Fibroblast of peridontal ligament (primary cell): ENCODE data around the gene CSNK1A1L.

ENCODE experiments used
- DNase-seq: peaks from one replicate; pipeline ENCODE4 v3.0.0-alpha.2; 2010; ENCODE audit errors: extremely low read depth

Gene CSNK1A1L

GRCh38 chr13:37105251-37105714, at the start of gene CSNK1A1L:
Gene CSNK1A1L, minus strand, starts transcription at chr13:37105664. Its CDS starts 408 bp downstream, at chr13:37105256.
- no peak for DNase-seq

GRCh38 chr13:37149380-37149779, 43.9 kb upstream of the CSNK1A1L start:
- DNase-seq = no peak

GRCh38 chr13:37148501-37148900, 43.0 kb upstream of the CSNK1A1L start:
- peak; percentile 41 for DNase-seq

GRCh38 chr13:37144661-37145060, 39.2 kb upstream of the CSNK1A1L start:
- peak; percentile 55 for DNase-seq

GRCh38 chr13:37143911-37144310, 38.4 kb upstream of the CSNK1A1L start:
- peak; percentile 66 for DNase-seq

DNA sequence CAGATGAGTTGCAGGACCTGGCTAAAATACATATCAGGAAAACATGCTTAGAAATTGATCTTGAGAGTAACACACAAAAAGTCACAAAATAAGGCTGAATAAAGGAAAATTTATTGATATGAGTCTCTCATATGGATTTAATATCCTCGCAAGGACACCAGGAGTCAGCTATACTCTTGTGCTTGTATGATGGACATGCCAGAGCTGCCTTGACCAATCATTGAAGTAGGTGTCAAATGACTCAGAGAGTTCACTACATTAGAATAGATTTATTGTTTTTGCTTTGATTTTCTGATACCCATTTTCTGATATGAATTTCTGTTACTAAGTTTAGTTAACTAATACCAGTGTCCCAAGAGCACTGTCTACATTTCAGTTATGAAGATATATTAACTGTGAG, 37.4 kb upstream of the CSNK1A1L start:
- DNase-seq = no peak

- peak; percentile 51 for DNase-seq
Observed at GRCh38 chr13:37141011-37141410, 35.5 kb upstream of the CSNK1A1L start.

GRCh38 chr13:37139356-37139755, 33.9 kb upstream of the CSNK1A1L start:
- peak; percentile 53 for DNase-seq

DNA sequence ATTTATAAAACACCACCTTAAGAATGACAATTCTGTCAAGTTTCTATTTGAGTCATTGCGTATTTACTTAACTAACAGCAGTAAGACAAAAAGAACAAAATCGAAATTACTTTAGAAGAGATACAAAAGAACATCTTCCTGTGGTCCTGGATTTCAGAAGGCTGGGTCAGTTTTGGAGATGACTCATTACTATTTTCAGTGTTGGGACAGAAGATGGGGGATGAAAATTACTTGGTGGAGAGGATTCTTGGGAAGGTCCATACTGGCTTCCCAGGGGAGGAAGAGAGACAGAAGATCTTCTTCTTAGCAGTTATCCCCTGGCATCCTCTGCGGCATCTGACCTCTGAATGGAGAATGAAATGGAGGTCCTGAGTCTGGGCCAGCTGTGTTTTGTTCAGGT, 33.5 kb upstream of the CSNK1A1L start:
- no peak for DNase-seq

DNA sequence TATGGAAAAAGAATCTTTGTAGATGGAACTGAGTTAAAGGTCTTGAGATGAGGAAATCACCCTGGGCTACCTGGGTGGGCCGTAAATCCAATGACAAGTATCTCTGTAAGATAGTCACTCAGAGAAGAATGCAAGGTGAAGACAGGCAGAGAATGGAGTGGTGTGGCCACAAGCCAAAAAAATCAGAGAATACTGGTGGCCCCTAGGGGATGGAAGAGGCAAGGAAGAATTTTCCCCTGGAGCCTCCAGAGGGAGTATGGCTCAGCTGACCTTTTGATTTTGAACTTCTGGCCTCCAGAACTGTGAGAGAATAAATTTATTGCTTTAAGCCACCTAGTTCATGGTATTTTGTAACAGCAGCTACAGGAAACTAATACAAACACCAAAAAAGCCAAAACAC, 32.7 kb upstream of the CSNK1A1L start:
- no peak for DNase-seq

- DNase-seq = no peak
Observed at GRCh38 chr13:37136633-37137032, 31.2 kb upstream of the CSNK1A1L start.

GRCh38 chr13:37136187-37136586, 30.7 kb upstream of the CSNK1A1L start:
- DNase-seq = peak; percentile 36

GRCh38 chr13:37134411-37135041, 29.1 kb upstream of the CSNK1A1L start:
- peak; percentile 82 for DNase-seq

DNA sequence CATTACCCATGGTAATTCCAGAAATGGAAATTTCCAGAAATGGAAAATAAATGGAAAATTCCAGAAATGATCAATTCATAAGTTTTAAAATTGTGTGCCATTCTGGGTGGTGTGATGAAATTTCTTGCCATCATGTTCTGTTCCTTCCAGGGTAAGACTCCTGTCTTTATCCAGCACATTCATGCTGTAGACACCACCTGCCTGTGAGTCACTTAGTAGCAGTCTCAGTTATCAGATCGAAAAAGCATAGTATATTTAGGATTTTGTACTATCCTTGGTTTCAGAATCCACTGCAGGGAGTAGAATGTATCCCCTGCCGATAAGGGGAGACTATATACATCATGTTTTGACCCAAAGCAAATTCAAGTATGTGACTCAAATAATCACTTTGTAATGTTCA, 26.7 kb upstream of the CSNK1A1L start:
- DNase-seq = no peak

DNA sequence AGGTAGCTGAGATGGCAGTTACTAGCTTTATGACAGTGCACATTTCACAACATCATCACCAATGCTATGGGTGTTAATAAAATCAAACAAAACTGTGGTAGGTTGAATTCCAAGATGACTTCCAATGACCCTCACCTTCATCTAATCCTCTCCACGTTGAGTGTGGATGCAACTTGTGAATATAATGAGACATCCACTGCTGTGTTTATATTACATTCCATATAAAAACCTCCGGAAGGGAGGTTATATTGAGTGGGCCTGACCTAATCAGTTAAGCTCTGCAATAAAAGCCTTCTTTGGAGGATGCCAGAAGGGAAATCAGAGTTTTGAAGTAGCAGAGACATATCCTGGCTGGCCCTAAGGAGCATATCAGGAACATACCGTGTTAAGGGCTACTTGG, 25.6 kb upstream of the CSNK1A1L start:
- DNase-seq = no peak

- DNase-seq = no peak
Observed at GRCh38 chr13:37129866-37130265, 24.4 kb upstream of the CSNK1A1L start.

- DNase-seq = peak; percentile 97
Observed at GRCh38 chr13:37127691-37128241, 22.3 kb upstream of the CSNK1A1L start.

DNA sequence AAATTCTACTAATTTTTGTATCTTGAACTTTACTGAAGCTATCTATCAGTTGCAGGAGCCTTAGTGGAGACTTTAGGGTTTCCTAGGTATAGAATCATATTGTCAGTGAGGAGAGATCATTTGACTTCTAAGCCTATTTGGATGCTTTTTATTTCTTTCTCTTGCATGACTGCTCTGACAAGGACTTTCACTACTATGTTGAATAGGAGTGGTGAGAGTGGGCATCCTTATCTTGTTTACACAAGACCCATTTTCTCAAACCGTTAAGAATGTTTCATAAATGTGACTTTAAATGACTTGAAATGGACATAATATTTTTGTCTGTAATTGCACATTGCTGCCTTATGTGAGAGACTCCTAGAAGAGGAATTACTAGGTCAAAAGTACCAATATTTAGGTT, 17.9 kb upstream of the CSNK1A1L start:
- DNase-seq = no peak

GRCh38 chr13:37118016-37118415, 12.6 kb upstream of the CSNK1A1L start:
- DNase-seq = no peak

DNA sequence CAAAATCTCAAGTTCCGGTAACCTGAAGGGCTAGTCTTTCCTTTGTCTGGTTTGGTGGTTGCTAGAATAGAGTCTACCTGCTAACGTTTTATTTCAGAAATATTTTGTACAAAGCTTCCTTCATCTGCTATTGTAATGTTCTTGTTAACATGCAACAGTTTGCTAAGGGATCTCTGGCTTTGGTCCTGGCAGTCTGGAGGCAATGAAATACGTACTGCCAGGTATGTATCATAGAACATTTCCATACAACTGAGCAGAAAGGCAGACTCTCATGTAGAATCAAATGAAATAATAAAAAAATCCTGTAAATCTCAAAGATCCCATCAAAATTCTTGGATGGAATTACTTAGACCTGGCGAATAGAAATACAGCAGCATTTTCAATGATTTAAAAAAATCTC, 8.8 kb upstream of the CSNK1A1L start:
- DNase-seq = no peak

DNA sequence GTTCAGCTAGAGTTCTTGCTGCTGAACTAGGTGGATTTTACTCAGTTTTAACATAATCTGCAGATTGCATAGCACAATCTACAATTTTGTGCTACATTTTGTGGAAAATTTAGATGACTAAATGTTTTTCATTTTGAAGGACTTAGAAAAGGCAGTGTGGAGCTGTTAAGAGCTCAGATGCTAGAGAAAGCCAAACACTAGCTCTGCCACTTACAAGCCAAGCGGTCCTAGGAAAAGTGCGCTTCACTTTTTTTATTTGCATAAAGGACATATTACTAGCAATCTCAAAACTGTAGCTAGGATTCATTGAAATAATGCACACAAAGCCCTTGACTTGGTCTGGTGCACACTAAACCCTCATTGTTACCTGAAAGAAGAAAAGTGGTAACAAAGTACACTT, 8.1 kb upstream of the CSNK1A1L start:
- no peak for DNase-seq

DNA sequence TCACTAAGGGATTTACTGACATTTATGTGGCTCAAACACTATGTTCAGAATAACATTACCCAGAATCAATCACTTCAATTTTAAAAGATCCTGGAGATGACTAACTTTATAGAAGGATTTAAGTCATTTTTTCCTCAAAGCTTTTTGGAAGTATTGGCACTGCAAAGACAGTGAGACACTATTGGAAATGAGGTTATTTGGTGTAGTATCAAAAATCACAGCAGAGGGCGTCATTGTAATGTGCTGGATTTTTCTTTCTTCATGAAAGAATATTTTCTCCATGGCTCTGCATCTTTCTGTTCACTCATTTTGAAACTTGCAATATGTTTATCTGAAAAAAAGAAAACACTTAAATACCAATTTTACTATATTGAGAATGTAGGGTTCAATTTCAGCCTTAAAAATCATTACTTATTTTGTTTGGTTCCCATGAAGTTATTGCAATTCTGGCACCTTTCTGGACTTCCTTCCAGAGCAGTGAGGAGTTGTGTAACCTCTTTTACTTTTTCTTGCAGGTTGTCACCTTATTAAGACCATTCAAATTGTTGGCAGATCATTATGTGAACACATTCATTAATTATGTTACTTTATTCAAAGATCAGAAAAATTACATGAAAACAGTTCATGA, 3.7 kb upstream of the CSNK1A1L start:
- peak; percentile 88 for DNase-seq

DNA sequence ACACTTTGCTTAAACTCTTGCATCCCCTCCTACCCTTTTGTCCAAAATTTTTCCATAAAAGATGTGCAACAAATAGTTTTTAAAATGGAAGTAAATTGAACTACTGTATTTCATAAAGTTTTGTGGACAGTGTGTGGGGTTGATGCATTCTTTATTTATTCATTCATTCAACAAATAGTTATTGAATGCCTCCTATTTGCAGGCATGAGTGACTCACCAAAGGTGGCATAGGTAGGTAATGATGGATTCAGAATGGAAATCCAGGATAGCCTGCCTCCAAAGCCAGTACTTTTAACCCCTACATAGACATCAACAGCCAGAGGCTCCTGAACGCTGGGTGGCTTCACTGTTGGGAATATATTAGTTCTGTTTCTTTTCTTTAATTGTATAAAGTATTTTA, 2.4 kb upstream of the CSNK1A1L start:
- no peak for DNase-seq
